Measurements from ENCODE around the gene PHACTR1. TPM values are rescaled to one million over a fixed set of nuclear protein-coding genes. Genes with fewer than 3 reads are reported as not detected.
A peak's percentile ranks its signal among the peaks of the same experiment; 100 is the strongest.

The PHACTR1 gene
- total RNA-seq, 1 donor from 2014 or later = 7.9 TPM

DNA sequence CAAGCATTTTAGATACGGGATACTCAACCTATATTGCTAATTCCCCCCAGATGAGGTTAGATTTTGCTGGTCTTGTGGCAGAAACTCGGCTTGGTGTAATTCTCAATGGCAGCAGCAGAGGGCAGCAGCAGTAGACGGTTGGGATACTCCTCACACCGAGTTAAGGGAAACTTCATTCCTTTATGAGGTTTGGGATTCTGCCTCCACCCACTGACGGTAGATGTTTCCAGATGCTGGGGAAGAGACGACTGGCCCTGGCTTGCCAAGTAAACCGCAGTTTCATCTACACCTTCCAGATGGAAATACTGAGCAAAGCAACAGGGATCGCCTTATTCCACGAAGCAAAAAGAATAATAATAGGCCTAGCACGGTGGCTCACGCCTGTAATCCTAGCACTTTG is 620.0 kb downstream of the PHACTR1 start:
- DNase-seq (ENCODE audit: low read depth) = peak; percentile 82

DNA sequence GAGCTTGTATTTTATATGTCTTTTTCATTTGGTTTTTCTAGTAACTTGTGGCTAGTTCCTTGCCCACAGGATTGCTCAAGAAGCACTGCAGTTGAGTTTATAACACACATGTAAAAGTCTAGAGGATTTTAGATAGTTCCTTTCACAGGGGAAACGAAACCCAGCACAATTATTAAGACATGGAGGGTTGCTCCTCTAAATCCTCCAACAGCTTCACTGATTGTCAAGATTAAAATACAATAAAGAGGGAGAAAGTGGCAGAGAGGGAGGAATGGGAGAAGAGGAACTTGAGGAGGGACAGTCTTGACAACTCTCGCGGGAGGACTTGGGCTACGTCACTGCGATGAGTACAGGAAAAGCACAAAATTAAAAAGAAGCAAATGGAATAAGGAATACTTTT is 621.5 kb downstream of the PHACTR1 start:
- no peak for DNase-seq (ENCODE audit: low read depth)
